H1 (cell line): ENCODE data around the gene PRICKLE1. TPM values are rescaled to one million over a fixed set of nuclear protein-coding genes. Genes with fewer than 3 reads are reported as not detected.

Experiments used
- CTCF ChIA-PET: fragments of 300-600 bp; sonication (Branson Sonifier 250); formaldehyde crosslinking; loops from one replicate; lab custom pipeline; 2021; ENCODE audit not compliant: partially characterized antibody; lab: Charles Lee
- POLR2A ChIA-PET: fragments of 300-600 bp; sonication (Branson Sonifier 250); formaldehyde crosslinking; loops from one replicate; lab custom pipeline; 2021; ENCODE audit warnings: inconsistent platforms; ENCODE audit not compliant: partially characterized antibody; lab: Charles Lee
- DNase-seq, 2 experiments: peaks; one replicate each; pipeline versions ENCODE4 v3.0.0 to v3.0.0-alpha.2; 2010 to 2022; ENCODE audit warnings: low spot score in 2 of 2, low read depth in 1 of 2, mixed read lengths in 1 of 2
- FAIRE-seq: peaks from 2 replicates; lab custom pipeline; 2011; peaks lifted over from hg19 to GRCh38; lab: Jason Lieb, UNC
- H2AFZ ChIP-seq: 2 replicates; pipeline ENCODE4 v1.8.1; 2012; ENCODE audit warnings: low read length, inconsistent platforms
- H2AK5ac ChIP-seq: 2 replicates; pipeline ENCODE4 v1.6.1; 2013; ENCODE audit warnings: low read depth, low read length
- H2BK120ac ChIP-seq: replicated peaks from 2 replicates; pipeline ENCODE3; 2013; ENCODE audit warnings: low read depth, low read length, inconsistent platforms
- H2BK12ac ChIP-seq: 2 replicates; pipeline ENCODE4 v1.6.1; 2013; ENCODE audit warnings: low read depth, low read length
- H2BK15ac ChIP-seq: 2 replicates; pipeline ENCODE4 v1.6.1; 2013; ENCODE audit warnings: low read length
- H2BK20ac ChIP-seq: 2 replicates; pipeline ENCODE4 v1.6.1; 2013; ENCODE audit warnings: low read length
- H2BK5ac ChIP-seq: 2 replicates; pipeline ENCODE4 v1.6.1; 2013; ENCODE audit warnings: low read depth, low read length
- H3K14ac ChIP-seq: 2 replicates; pipeline ENCODE4 v1.6.1; 2013; ENCODE audit warnings: inconsistent platforms; ENCODE audit not compliant: insufficient read length
- H3K18ac ChIP-seq: 2 replicates; pipeline ENCODE4 v1.6.1; 2013; ENCODE audit warnings: low read length; ENCODE audit errors: extremely low read depth
- H3K23ac ChIP-seq: 2 replicates; pipeline ENCODE4 v1.6.1; 2013; ENCODE audit warnings: inconsistent platforms; ENCODE audit not compliant: insufficient read length
- H3K23me2 ChIP-seq: 2 replicates; pipeline ENCODE4 v1.6.1; 2013; ENCODE audit warnings: low read depth, low read length
- H3K27ac ChIP-seq: 2 replicates; pipeline ENCODE4 v1.6.1; 2011; ENCODE audit warnings: low read depth, low read length, inconsistent platforms
- H3K27me3 ChIP-seq, 4 experiments: replicated peaks in 1 of 4; 1 replicate in 1 of 4; 2 replicates in 3 of 4; pipeline versions ENCODE4 v1.6.1 to v1.8.1; 2011 to 2013; ENCODE audit warnings: low read length in 3 of 4, mild to moderate bottlenecking in 3 of 4, inconsistent platforms in 2 of 4, mixed read lengths in 2 of 4, moderate library complexity in 1 of 4; ENCODE audit not compliant: control insufficient read depth in 3 of 4, insufficient read depth in 3 of 4; ENCODE audit errors: extremely low read depth in 1 of 4
- H3K36me3 ChIP-seq, 4 experiments: 2 replicates each; pipeline versions ENCODE4 v1.6.1 to v1.8.1; 2011 to 2013; ENCODE audit warnings: mild to moderate bottlenecking in 4 of 4, low read length in 3 of 4, moderate library complexity in 2 of 4, control low read depth in 1 of 4, inconsistent platforms in 1 of 4; ENCODE audit not compliant: insufficient read depth in 4 of 4, control insufficient read depth in 2 of 4
- H3K4ac ChIP-seq: replicated peaks from 2 replicates; pipeline ENCODE3; 2013; ENCODE audit warnings: low read length, low read depth, mixed read lengths, inconsistent platforms; ENCODE audit not compliant: insufficient read length
- H3K4me1 ChIP-seq, 4 experiments: replicated peaks in 1 of 4; 1 replicate in 1 of 4; 2 replicates in 3 of 4; pipeline versions ENCODE4 v1.6.1 to v1.8.1; 2011 to 2013; ENCODE audit warnings: low read length in 3 of 4, inconsistent platforms in 2 of 4, mixed read lengths in 1 of 4; ENCODE audit not compliant: insufficient read depth in 4 of 4, control insufficient read depth in 3 of 4
- H3K4me2 ChIP-seq, 2 experiments: 2 replicates each; pipeline versions ENCODE4 v1.6.1 to v1.8.1; 2011 to 2013; ENCODE audit warnings: low read depth in 2 of 2, low read length in 2 of 2, control low read depth in 1 of 2, inconsistent platforms in 1 of 2, mild to moderate bottlenecking in 1 of 2; ENCODE audit not compliant: insufficient read depth in 1 of 2
- H3K4me3 ChIP-seq, 4 experiments: fragments of 200-600, 300-600 bp in 1 of 4; sonication (generic), shearing (Covaris generic), sonication (Bioruptor Twin) in 1 of 4; 2 replicates each; pipeline versions ENCODE4 v1.5.1 to v1.8.1; 2011 to 2016; ENCODE audit warnings: low read length in 4 of 4, low read depth in 3 of 4, control low read depth in 2 of 4, inconsistent platforms in 2 of 4, mild to moderate bottlenecking in 2 of 4, mixed read lengths in 1 of 4, moderate library complexity in 1 of 4; ENCODE audit not compliant: insufficient read depth in 2 of 4; ENCODE audit errors: extremely low read depth in 1 of 4
- H3K56ac ChIP-seq: replicated peaks from 2 replicates; pipeline ENCODE3; 2013; ENCODE audit warnings: low read depth, mild to moderate bottlenecking, mixed read lengths, low read length, inconsistent platforms; ENCODE audit not compliant: insufficient read length
- H3K79me1 ChIP-seq: 2 replicates; pipeline ENCODE4 v1.6.1; 2013; ENCODE audit warnings: low read depth, low read length, control low read depth
- H3K79me2 ChIP-seq, 2 experiments: 2 replicates each; pipeline versions ENCODE4 v1.6.1 to v1.8.1; 2012 to 2013; ENCODE audit warnings: low read length in 2 of 2, mild to moderate bottlenecking in 2 of 2, inconsistent platforms in 1 of 2; ENCODE audit not compliant: insufficient read depth in 2 of 2, control insufficient read depth in 1 of 2
- H3K9ac ChIP-seq, 4 experiments: replicated peaks in 1 of 4; 1 replicate in 1 of 4; 2 replicates in 3 of 4; pipeline versions ENCODE4 v1.6.1 to v1.8.1; 2011 to 2013; ENCODE audit warnings: low read depth in 3 of 4, low read length in 3 of 4, control low read depth in 2 of 4, mild to moderate bottlenecking in 2 of 4, moderate library complexity in 2 of 4, inconsistent platforms in 1 of 4; ENCODE audit errors: extremely low read depth in 1 of 4
- H3K9me3 ChIP-seq, 2 experiments: 2 replicates each; pipeline versions ENCODE4 v1.6.1 to v1.8.1; 2012 to 2013; ENCODE audit warnings: mild to moderate bottlenecking in 2 of 2, moderate library complexity in 2 of 2, control low read depth in 1 of 2, inconsistent platforms in 1 of 2, low read depth in 1 of 2, low read length in 1 of 2, mixed read lengths in 1 of 2; ENCODE audit not compliant: insufficient read depth in 2 of 2
- H4K20me1 ChIP-seq, 2 experiments: replicated peaks in 1 of 2; 2 replicates each; pipeline versions ENCODE3 to v1.8.1; 2011 to 2013; ENCODE audit warnings: inconsistent platforms in 2 of 2, low read length in 2 of 2, mild to moderate bottlenecking in 1 of 2; ENCODE audit not compliant: insufficient read depth in 2 of 2, control insufficient read depth in 1 of 2
- H4K5ac ChIP-seq: 2 replicates; pipeline ENCODE4 v1.6.1; 2013; ENCODE audit warnings: low read length, low read depth, mixed read lengths, inconsistent platforms; ENCODE audit not compliant: insufficient read length
- H4K8ac ChIP-seq: 2 replicates; pipeline ENCODE4 v1.8.0; 2013; ENCODE audit warnings: mild to moderate bottlenecking, moderate library complexity, low read length, inconsistent platforms; ENCODE audit not compliant: insufficient read depth; ENCODE audit errors: extremely low read depth
- H4K91ac ChIP-seq: replicated peaks from 2 replicates; pipeline ENCODE3; 2013; ENCODE audit warnings: low read length, mixed read lengths, inconsistent platforms; ENCODE audit not compliant: insufficient read length
- ASH2L ChIP-seq: fragments of 200-600, 300-600 bp; sonication (generic); IDR thresholded peaks from one replicate; pipeline ENCODE4 v1.7.1; 2017; ENCODE audit warnings: low read length
- BRCA1 ChIP-seq: IDR thresholded peaks from 2 replicates; pipeline ENCODE4 v1.6.1; 2012; ENCODE audit warnings: low read depth, low read length, improper control_type of control experiment
- EGR1 ChIP-seq: IDR thresholded peaks from 2 replicates; pipeline ENCODE4 v1.6.1; 2011; ENCODE audit warnings: low read depth, low read length, borderline replicate concordance
- FOSL1 ChIP-seq: IDR thresholded peaks from 2 replicates; pipeline ENCODE4 v1.6.1; 2011; ENCODE audit warnings: mild to moderate bottlenecking, low read depth, low read length, moderate library complexity; ENCODE audit not compliant: insufficient read depth
- HDAC2 ChIP-seq, 2 experiments: fragments of 300-600 bp in 1 of 2; sonication (generic) in 1 of 2; IDR thresholded peaks; 2 replicates each; pipeline ENCODE4 v1.6.1; 2011 to 2012; ENCODE audit warnings: low read depth in 2 of 2, low read length in 2 of 2, mild to moderate bottlenecking in 2 of 2, moderate library complexity in 2 of 2, borderline replicate concordance in 1 of 2, inconsistent platforms in 1 of 2
- JUN ChIP-seq: IDR thresholded peaks from 2 replicates; pipeline ENCODE4 v1.6.1; 2011; ENCODE audit warnings: low read depth, mild to moderate bottlenecking, improper control_type of control experiment, low read length
- KDM1A ChIP-seq: fragments of 200-600, 300-600 bp; sonication (generic); IDR thresholded peaks from 2 replicates; pipeline ENCODE4 v1.7.1; 2016; ENCODE audit warnings: mild to moderate bottlenecking, low read length, borderline replicate concordance
- KDM5A ChIP-seq: fragments of 200-600 bp; IDR thresholded peaks from 2 replicates; pipeline ENCODE4 v1.7.1; 2012; ENCODE audit warnings: mild to moderate bottlenecking, low read length, inconsistent platforms, mixed read lengths
- RNF2 ChIP-seq: fragments of 200-900, 300-1000 bp; sonication (generic); IDR thresholded peaks from 2 replicates; pipeline ENCODE4 v1.7.1; 2016; ENCODE audit warnings: borderline replicate concordance, low read depth, mild to moderate bottlenecking, antibody characterized with exemption, low read length; ENCODE audit not compliant: poor library complexity, severe bottlenecking; ENCODE audit errors: missing control alignments
- SAP30 ChIP-seq: fragments of 300-600 bp; sonication (generic); IDR thresholded peaks from 2 replicates; pipeline ENCODE4 v1.7.1; 2012; ENCODE audit warnings: low read length, moderate library complexity, mild to moderate bottlenecking, inconsistent platforms; ENCODE audit not compliant: insufficient read depth, insufficient replicate concordance
- SIRT6 ChIP-seq: IDR thresholded peaks from one replicate; pipeline ENCODE4 v1.7.1; 2012; ENCODE audit warnings: low read length, inconsistent platforms
- SRF ChIP-seq: IDR thresholded peaks from 2 replicates; pipeline ENCODE4 v1.6.1; 2011; ENCODE audit warnings: mild to moderate bottlenecking, low read depth, low read length, moderate library complexity
- TEAD4 ChIP-seq: IDR thresholded peaks from 2 replicates; pipeline ENCODE4 v1.6.1; 2012; ENCODE audit warnings: low read depth, low read length, inconsistent platforms, mixed read lengths
- WGBS, 2 experiments: shearing (Covaris generic) in 1 of 2; methylation state at CpG; one replicate each; pipeline versions ENCODE4 v1.1.6 to v1.1.7; 2013 to 2015; ENCODE audit warnings: low lambda C conversion rate in 2 of 2, mixed read lengths in 2 of 2, inconsistent platforms in 1 of 2, low coverage in 1 of 2, missing lambda C conversion rate in 1 of 2; ENCODE audit not compliant: insufficient replicate concordance in 2 of 2, insufficient coverage in 1 of 2, insufficient read length in 1 of 2; ENCODE audit errors: extremely low coverage in 1 of 2, missing lambda C conversion rate in 1 of 2; 5-methylcytosine and 5-hydroxymethylcytosine counted together
- polyA plus RNA-seq, 7 experiments: library from polyadenylated mRNA; depleted of rRNA in 3 of 7; stranded (reverse) in 5 of 7; unstranded in 2 of 7; fragments of >200 nt in 5 of 7; fragments of 200-250 nt in 2 of 7; gene quantifications; 1 replicate in 5 of 7; 2 replicates in 1 of 7; 4 replicates in 1 of 7; pipeline versions ENCODE4 v1.2.1 to v1.2.3, GENCODE V29; 2011 to 2013; ENCODE audit warnings: missing spikeins in 2 of 7, mixed read lengths in 2 of 7
- total RNA-seq: library from RNA; stranded (reverse); fragmentation: NEBNext Ultra II Directional; extraction: Animal tissue kit (Norgen Biotek cat#: 25700); gene quantifications from 2 replicates; pipeline ENCODE4 v1.2.1, GENCODE V29; 2021

The PRICKLE1 gene
- total and polyA plus RNA-seq, 2 of the 8 experiments (the other 6 are each of a cell fraction or from before 2014, with no cell fraction given): 14.0 to 22.4 TPM

DNA sequence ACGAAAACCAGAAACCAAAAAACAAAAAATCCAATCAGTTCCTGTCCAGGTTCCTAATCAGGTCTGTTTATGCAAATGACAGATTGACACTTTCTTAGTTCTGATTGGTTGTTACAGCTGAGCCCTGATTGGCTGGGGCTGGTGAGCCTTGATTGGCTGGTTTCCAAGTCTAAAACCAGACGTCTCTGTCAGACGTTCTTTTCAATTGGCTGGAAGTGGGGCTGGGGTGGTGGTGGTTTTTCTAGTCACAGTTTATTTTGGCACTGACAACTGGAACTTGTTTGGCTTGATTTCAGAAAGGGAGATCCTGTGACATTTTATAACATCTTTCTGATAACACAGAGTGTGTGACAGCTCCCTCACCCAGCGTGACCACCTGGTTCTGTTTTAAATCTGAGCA, 36.1 kb upstream of the PRICKLE1 start:
- Histone ChIP-seq H3K9me3 (no peaks in the 10 kb centered on the region), H3K79me2 (no peaks in the 10 kb centered on the region), H4K8ac (no peak overlapping the region; the same call in 1 of the 2 replicates), H4K5ac (no peak overlapping the region), H3K23me2 (no peaks in the 10 kb centered on the region), H3K4me1 (peaks cover 0 to 6% (median 0%) of the 10 kb centered on the region in 4 experiments; a peak in 2 of 7 replicates), H3K4ac (no peak overlapping the region), H2BK120ac (no peak overlapping the region), H2BK15ac (no peak overlapping the region), H3K56ac (no peak overlapping the region), H2AK5ac (no peak overlapping the region), H4K20me1 (no peaks in the 10 kb centered on the region), H3K27ac (no peak overlapping the region), H3K79me1 (no peaks in the 10 kb centered on the region), H4K91ac (no peak overlapping the region), H2BK5ac (no peak overlapping the region), H2AFZ (no peak overlapping the region), H3K23ac (no peak overlapping the region), H3K27me3 (no peaks in the 10 kb centered on the region), H3K18ac (no peak overlapping the region), H3K4me3 (no peak overlapping the region), H2BK20ac (no peak overlapping the region), H2BK12ac (no peak overlapping the region), H3K36me3 (no peaks in the 10 kb centered on the region), H3K9ac (no peak overlapping the region), H3K4me2 (no peak overlapping the region), H3K14ac (no peak overlapping the region)
- whole genome bisulfite sequencing, 2 experiments: 87% methylated on average over 4 of the region's 4 CpGs; no CpG with 5 or more reads in 1 of the 2 experiments
- ChIA-PET POLR2A (interaction anchor here (0.6 kb wide), 1 partner anchor 1337 kb away, joined by 4 read pairs; no protein-coding TSS in a partner anchor), CTCF (interaction anchor here (0.6 to 0.9 kb wide), 3 partner anchors 19 to 677 kb away, joined by 3 read pairs; no protein-coding TSS in a partner anchor)
- DNase-seq (no peak), FAIRE-seq (no peak)
- TF ChIP-seq RNF2 (no peak), JUN (no peak), SAP30 (no peak), SRF (no peak), ASH2L (no peak), KDM5A (no peak), HDAC2 (IDR thresholded peaks at IDR 0.05; ENCODE audit: borderline replicate concordance in 1 of 2, low read depth in 2 of 2, low read length in 2 of 2) (no peak), FOSL1 (no peak), SIRT6 (no peak), BRCA1 (no peak), KDM1A (no peak), EGR1 (no peak), TEAD4 (no peak)
